ENCODE results near the gene ZNF774. TPM values are rescaled to one million over a fixed set of nuclear protein-coding genes. Genes with fewer than 3 reads are reported as not detected.
"Not testable (repeated sequence)": the region's sequence is repeated elsewhere in the genome, so short reads cannot be mapped to it uniquely, and the experiment has no call there.

ZNF774 gene
- total RNA-seq: 1 to 10 TPM in 1 of 2 experiments, under 1 TPM in 1; 0.82 to 1.9 TPM

GRCh38 chr15:90352107-90352893 lies at the start of gene ZNF774:
TSS of gene ZNF774 (plus strand) at chr15:90352284. CDS start at chr15:90354661, 2,377 bp downstream.
- Mint-ChIP-seq H3K27ac (peak within 1 kb of the TSS; percentile 60), H3K4me3 (peak within 1 kb of the TSS; percentile 88), H3K4me1 (peaks cover 7% of the 10 kb centered on the region), H3K9me3 (no peaks in the 10 kb centered on the region), H3K27me3 (no peaks in the 10 kb centered on the region), H3K36me3 (no peaks in the 10 kb centered on the region)
- peak; percentile 91 for DNase-seq

DNA sequence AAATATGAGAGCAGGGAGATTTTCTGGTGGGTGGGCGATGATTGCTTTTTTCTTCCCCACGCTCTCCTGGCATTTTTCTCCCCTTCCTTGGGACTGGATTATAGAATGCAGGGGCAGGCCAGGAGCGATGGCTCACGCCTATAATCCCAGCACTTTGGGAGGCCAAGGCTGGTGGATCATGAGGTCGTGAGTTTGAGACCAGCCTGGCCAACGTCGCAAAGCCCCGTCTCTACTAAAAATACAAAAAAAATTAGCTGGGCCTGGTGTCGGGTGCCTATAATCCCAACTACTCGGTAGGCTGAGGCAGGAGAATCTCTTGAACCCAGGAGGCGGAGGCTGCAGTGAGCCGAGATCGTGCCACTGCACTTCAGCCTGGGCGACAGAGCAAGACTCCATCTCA lies 46.7 kb upstream of the ZNF774 start:
- H3K9me3 Mint-ChIP-seq, H3K27ac Mint-ChIP-seq, H3K4me3 Mint-ChIP-seq, H3K36me3 Mint-ChIP-seq, H3K27me3 Mint-ChIP-seq, DNase-seq: not testable (repeated sequence)
- H3K4me1 Mint-ChIP-seq: peaks cover 25% of the 10 kb centered on the region

- DNase-seq: no peak
- H3K9me3 Mint-ChIP-seq: no peaks in the 10 kb centered on the region
- H3K4me3 Mint-ChIP-seq: peak overlapping the region; percentile 14
- H3K27ac Mint-ChIP-seq: peak overlapping the region; percentile 81
- H3K4me1 Mint-ChIP-seq: peaks cover 25% of the 10 kb centered on the region
- H3K27me3 Mint-ChIP-seq: no peaks in the 10 kb centered on the region
- H3K36me3 Mint-ChIP-seq: no peaks in the 10 kb centered on the region
Measured at GRCh38 chr15:90305932-90306331, 46.2 kb upstream of the ZNF774 start.

GRCh38 chr15:90306560-90306959 lies 45.5 kb upstream of the ZNF774 start:
- Mint-ChIP-seq H3K36me3 (no peaks in the 10 kb centered on the region), H3K27ac (peak overlapping the region; percentile 81), H3K27me3 (no peaks in the 10 kb centered on the region), H3K4me3 (peak overlapping the region; percentile 54), H3K4me1 (peaks cover 22% of the 10 kb centered on the region), H3K9me3 (no peaks in the 10 kb centered on the region)
- peak; percentile 54 for DNase-seq

DNA sequence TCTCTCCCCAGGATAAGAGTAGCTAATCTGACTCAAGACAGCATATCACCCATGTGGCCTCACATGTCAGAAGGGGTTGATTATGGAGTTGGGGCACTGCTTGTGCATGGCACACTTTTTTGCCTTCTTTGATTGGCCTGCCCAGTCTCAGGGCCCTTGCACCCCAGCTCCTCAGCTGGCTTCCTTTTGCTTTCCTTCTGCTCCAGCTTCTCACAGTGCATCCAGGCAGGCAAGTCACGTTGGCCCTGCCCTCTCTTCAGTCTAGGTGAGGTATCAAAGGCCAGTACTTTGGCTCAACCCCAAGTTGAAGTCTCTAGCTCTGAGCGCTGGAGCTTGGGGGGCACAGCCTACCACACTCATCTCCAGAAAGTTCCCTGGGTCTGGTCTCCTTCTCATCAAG lies 44.4 kb upstream of the ZNF774 start:
- Mint-ChIP-seq H3K9me3 (no peaks in the 10 kb centered on the region), H3K4me3 (no peak overlapping the region), H3K27ac (no peak overlapping the region), H3K36me3 (no peaks in the 10 kb centered on the region), H3K4me1 (peaks cover 30% of the 10 kb centered on the region), H3K27me3 (no peaks in the 10 kb centered on the region)
- DNase-seq: no peak

DNA sequence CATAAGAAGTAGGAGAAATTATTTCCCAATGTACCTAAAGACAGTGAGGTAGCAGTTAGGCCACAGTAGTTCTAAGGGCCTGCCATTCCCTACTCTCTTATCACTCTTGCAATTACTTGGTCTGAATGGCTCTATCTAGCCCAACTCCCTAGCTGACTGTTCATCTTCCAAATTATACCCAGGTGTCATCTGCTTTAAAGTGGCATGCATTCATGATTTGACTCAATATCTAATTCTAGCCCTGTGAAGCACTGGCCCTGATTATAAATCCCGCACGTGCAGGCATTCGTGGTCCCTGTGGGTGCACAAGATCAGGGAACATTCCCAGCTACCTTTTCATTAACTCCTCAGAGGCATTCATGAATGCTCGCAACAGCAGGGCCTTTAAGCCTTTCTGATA lies 43.1 kb upstream of the ZNF774 start:
- Mint-ChIP-seq H3K36me3 (no peaks in the 10 kb centered on the region), H3K4me1 (peaks cover 30% of the 10 kb centered on the region), H3K27me3 (no peaks in the 10 kb centered on the region), H3K4me3 (no peak overlapping the region), H3K9me3 (no peaks in the 10 kb centered on the region), H3K27ac (no peak overlapping the region)
- no peak for DNase-seq

DNA sequence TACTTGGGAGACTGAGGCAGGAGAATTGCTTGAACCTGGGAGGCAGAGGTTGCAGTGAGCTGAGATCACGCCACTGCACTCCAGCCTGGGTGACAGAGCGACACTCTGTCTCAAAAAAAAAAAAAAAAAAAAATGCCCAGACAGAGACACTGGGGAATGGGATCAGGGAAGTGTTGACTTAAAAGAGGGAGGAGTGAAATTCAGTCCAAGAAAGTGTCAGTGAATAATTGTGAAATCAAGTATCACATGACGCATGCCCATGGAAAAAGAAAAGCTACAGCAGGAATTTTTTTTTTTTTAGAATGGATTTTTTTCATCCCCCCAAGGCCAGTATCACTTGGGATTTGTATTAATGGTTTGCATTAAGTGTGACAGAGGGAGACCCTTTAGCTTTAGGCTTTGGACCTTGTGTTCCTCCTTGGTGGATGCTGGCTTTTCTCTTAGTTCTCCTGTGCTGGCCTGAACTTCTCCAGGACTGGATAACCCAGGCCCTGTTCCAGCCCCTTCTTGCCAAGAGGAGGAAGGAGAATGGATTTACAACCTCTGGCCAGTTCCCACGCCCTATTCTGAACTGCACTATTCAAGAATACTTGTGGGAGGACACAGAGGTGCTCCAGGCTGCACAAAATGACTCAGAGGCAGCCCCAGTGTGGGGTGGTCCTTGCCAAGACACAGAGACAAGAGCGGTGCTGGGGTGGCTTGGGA lies 36.7 kb upstream of the ZNF774 start:
- no peaks in the 10 kb centered on the region for H3K27me3 Mint-ChIP-seq
- H3K36me3 Mint-ChIP-seq: no peaks in the 10 kb centered on the region
- H3K9me3 Mint-ChIP-seq: no peaks in the 10 kb centered on the region
- no peak overlapping the region for H3K4me3 Mint-ChIP-seq
- no peak for DNase-seq
- peaks cover 14% of the 10 kb centered on the region for H3K4me1 Mint-ChIP-seq
- no peak overlapping the region for H3K27ac Mint-ChIP-seq

DNA sequence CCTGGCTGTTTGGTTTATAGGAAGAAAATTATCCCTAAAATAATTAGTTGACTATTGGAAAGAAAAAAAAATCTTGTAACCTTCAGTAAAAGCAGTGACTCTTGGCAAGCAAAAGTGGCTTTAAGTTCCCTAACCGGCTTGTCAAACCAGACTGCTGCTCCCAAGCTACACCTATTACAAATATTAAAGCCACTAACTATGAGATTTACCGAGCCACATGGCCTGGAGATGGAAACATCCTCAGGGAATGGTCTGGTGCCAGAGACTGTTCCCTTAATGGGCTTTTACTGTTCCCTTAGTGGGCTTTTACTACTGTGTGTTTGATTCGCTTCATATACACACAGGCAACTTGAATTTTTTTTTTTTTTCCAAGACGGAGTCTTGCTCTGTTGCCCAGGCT lies 35.9 kb upstream of the ZNF774 start:
- Mint-ChIP-seq H3K27me3 (no peaks in the 10 kb centered on the region), H3K36me3 (no peaks in the 10 kb centered on the region), H3K4me3 (no peak overlapping the region)

GRCh38 chr15:90318591-90318990 lies 33.5 kb upstream of the ZNF774 start:
- Mint-ChIP-seq H3K4me3 (no peak overlapping the region), H3K9me3 (no peaks in the 10 kb centered on the region)

More for the DNA sequence above, 35.9 kb upstream of the ZNF774 start:
- Mint-ChIP-seq H3K27ac (no peak overlapping the region), H3K9me3 (no peaks in the 10 kb centered on the region), H3K4me1 (peaks cover 15% of the 10 kb centered on the region)
- no peak for DNase-seq

GRCh38 chr15:90320062-90320884 lies 31.8 kb upstream of the ZNF774 start:
- Mint-ChIP-seq H3K36me3 (no peaks in the 10 kb centered on the region), H3K4me1 (peaks cover 7% of the 10 kb centered on the region), H3K9me3 (no peaks in the 10 kb centered on the region), H3K4me3 (no peak overlapping the region), H3K27ac (no peak overlapping the region), H3K27me3 (no peaks in the 10 kb centered on the region)
- DNase-seq: peak; percentile 65

More at GRCh38 chr15:90318591-90318990, 33.5 kb upstream of the ZNF774 start:
- Mint-ChIP-seq H3K27ac (no peak overlapping the region), H3K27me3 (no peaks in the 10 kb centered on the region), H3K36me3 (no peaks in the 10 kb centered on the region), H3K4me1 (peaks cover 7% of the 10 kb centered on the region)
- no peak for DNase-seq

- Mint-ChIP-seq H3K27me3 (no peaks in the 10 kb centered on the region), H3K4me1 (peaks cover 7% of the 10 kb centered on the region), H3K9me3 (no peaks in the 10 kb centered on the region), H3K4me3 (no peak overlapping the region), H3K36me3 (no peaks in the 10 kb centered on the region), H3K27ac (no peak overlapping the region)
- no peak for DNase-seq
Measured at GRCh38 chr15:90320885-90321278, 31.2 kb upstream of the ZNF774 start.

GRCh38 chr15:90322538-90322937 lies 29.5 kb upstream of the ZNF774 start:
- Mint-ChIP-seq H3K9me3 (no peaks in the 10 kb centered on the region), H3K4me3 (no peak overlapping the region), H3K36me3 (no peaks in the 10 kb centered on the region), H3K27me3 (no peaks in the 10 kb centered on the region), H3K27ac (no peak overlapping the region), H3K4me1 (peaks cover 7% of the 10 kb centered on the region)
- DNase-seq: no peak

DNA sequence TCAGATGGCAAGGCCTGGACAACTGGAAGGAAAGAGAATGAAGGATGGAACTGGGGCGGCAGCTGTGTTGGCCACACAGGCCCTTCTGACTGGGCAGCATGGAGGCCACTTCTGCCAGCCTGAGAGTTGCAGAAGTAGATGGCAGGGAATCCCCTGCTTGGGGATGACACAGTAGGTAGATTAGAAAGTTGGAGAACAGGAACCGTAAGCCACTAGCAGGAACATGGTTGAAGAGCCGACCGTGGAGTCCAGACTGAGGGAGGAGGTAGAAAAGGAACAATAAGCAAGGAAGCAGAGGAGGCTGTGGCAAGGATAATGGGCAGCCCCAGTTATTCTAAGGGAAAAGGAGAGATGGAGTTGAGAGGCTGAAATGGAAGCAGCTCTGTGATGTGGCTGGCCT lies 26.4 kb upstream of the ZNF774 start:
- no peaks in the 10 kb centered on the region for H3K27me3 Mint-ChIP-seq
- H3K9me3 Mint-ChIP-seq: no peaks in the 10 kb centered on the region
- H3K4me1 Mint-ChIP-seq: no peaks in the 10 kb centered on the region
- no peak for DNase-seq
- H3K36me3 Mint-ChIP-seq: no peaks in the 10 kb centered on the region
- no peak overlapping the region for H3K4me3 Mint-ChIP-seq
- no peak overlapping the region for H3K27ac Mint-ChIP-seq

DNA sequence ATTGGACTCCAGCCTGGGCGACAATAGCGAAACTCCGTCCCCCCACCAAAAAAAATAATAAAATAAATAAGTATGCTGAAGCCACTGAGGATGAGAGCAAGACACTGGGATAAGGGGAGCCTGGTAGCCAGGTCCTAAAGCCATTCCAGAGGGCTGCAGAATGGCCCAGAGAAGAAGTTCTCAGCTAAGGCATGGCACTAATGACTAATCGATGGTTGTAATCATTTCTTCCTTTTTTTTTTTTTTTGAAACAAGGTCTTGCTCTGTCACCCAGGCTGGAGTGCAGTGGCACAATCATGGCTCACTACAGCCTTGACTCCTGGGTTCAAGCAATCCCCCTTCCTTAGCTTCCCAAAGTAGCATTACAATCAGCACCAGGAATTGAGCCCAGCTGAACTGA lies 25.6 kb upstream of the ZNF774 start:
- DNase-seq: no peak
- no peaks in the 10 kb centered on the region for H3K9me3 Mint-ChIP-seq
- no peaks in the 10 kb centered on the region for H3K4me1 Mint-ChIP-seq
- H3K4me3 Mint-ChIP-seq: no peak overlapping the region
- H3K27me3 Mint-ChIP-seq: no peaks in the 10 kb centered on the region
- no peak overlapping the region for H3K27ac Mint-ChIP-seq
- H3K36me3 Mint-ChIP-seq: no peaks in the 10 kb centered on the region

- Mint-ChIP-seq H3K27me3 (no peaks in the 10 kb centered on the region), H3K4me3 (no peak overlapping the region), H3K9me3 (no peaks in the 10 kb centered on the region), H3K36me3 (no peaks in the 10 kb centered on the region), H3K27ac (no peak overlapping the region), H3K4me1 (no peaks in the 10 kb centered on the region)
- no peak for DNase-seq
Measured at GRCh38 chr15:90327311-90327710, 24.8 kb upstream of the ZNF774 start.
